ENCODE measurements around the gene AJAP1.

- TF ChIP-seq, protein P1, sequence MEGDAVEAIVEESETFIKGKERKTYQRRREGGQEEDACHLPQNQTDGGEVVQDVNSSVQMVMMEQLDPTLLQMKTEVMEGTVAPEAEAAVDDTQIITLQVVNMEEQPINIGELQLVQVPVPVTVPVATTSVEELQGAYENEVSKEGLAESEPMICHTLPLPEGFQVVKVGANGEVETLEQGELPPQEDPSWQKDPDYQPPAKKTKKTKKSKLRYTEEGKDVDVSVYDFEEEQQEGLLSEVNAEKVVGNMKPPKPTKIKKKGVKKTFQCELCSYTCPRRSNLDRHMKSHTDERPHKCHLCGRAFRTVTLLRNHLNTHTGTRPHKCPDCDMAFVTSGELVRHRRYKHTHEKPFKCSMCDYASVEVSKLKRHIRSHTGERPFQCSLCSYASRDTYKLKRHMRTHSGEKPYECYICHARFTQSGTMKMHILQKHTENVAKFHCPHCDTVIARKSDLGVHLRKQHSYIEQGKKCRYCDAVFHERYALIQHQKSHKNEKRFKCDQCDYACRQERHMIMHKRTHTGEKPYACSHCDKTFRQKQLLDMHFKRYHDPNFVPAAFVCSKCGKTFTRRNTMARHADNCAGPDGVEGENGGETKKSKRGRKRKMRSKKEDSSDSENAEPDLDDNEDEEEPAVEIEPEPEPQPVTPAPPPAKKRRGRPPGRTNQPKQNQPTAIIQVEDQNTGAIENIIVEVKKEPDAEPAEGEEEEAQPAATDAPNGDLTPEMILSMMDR (IDR thresholded peaks at IDR 0.05; ENCODE audit: low read depth, low read length), result no peak
- no peak for TF ChIP-seq POLR2A (IDR thresholded peaks at IDR 0.05; ENCODE audit: extremely low read depth, insufficient read length)
These were observed 79.8 kb downstream of the AJAP1 start for GRCh38 chr1:4734219-4734618.
